Spinal cord (tissue), 10 donors: ENCODE data around the gene KLF4. TPM values are rescaled to one million over a fixed set of nuclear protein-coding genes. Genes with fewer than 3 reads are reported as not detected.
"Not testable (repeated sequence)": the region's sequence is repeated elsewhere in the genome, so short reads cannot be mapped to it uniquely, and the experiment has no call there.

Experiments used
- DNase-seq, 6 donors: peaks; one replicate each; pipeline versions ENCODE4 v3.0.0 to v3.0.0-alpha.2; 2013 to 2015; ENCODE audit warnings: low spot score in 6 of 6, low read depth in 4 of 6
- H3K27ac ChIP-seq: one replicate; pipeline ENCODE4 v1.5.1; 2013; ENCODE audit warnings: low read depth, low read length, control low read depth
- H3K27me3 ChIP-seq: one replicate; pipeline ENCODE4 v1.6.1; 2013; ENCODE audit warnings: low read length; ENCODE audit not compliant: control insufficient read depth, insufficient read depth
- H3K36me3 ChIP-seq: one replicate; pipeline ENCODE4 v1.6.1; 2013; ENCODE audit warnings: low read length; ENCODE audit not compliant: control insufficient read depth, insufficient read depth
- H3K4me1 ChIP-seq: one replicate; pipeline ENCODE4 v1.6.1; 2013; ENCODE audit warnings: low read length; ENCODE audit not compliant: control insufficient read depth, insufficient read depth
- H3K4me3 ChIP-seq: one replicate; pipeline ENCODE4 v1.5.1; 2013; ENCODE audit warnings: low read depth, low read length, control low read depth
- H3K9me3 ChIP-seq: one replicate; pipeline ENCODE4 v1.6.1; 2013; ENCODE audit warnings: low read length; ENCODE audit not compliant: control insufficient read depth, insufficient read depth
- WGBS: methylation state at CpG from one replicate; pipeline ENCODE4 v1.1.5; 2013; ENCODE audit warnings: missing lambda C conversion rate; ENCODE audit not compliant: insufficient coverage; 5-methylcytosine and 5-hydroxymethylcytosine counted together
- polyA plus RNA-seq, 2 donors: library from polyadenylated mRNA; unstranded; fragments of 120-200 nt; gene quantifications; one replicate each; pipeline ENCODE4 v1.2.1, GENCODE V29; 2013; ENCODE audit not compliant: insufficient read length in 2 of 2
- total RNA-seq, 2 donors: library from RNA; depleted of rRNA in 1 of 2; stranded (reverse); fragments of 120-200 nt in 1 of 2; fragments of >200 nt in 1 of 2; gene quantifications; one replicate each; pipeline versions ENCODE4 v1.2.3 to v1.2.4, GENCODE V29; 2013 to 2014
- donor health status: healthy.

KLF4 gene
- total and polyA plus RNA-seq, 4 donors = 13.5 to 42.9 (median 30.4) TPM

DNA sequence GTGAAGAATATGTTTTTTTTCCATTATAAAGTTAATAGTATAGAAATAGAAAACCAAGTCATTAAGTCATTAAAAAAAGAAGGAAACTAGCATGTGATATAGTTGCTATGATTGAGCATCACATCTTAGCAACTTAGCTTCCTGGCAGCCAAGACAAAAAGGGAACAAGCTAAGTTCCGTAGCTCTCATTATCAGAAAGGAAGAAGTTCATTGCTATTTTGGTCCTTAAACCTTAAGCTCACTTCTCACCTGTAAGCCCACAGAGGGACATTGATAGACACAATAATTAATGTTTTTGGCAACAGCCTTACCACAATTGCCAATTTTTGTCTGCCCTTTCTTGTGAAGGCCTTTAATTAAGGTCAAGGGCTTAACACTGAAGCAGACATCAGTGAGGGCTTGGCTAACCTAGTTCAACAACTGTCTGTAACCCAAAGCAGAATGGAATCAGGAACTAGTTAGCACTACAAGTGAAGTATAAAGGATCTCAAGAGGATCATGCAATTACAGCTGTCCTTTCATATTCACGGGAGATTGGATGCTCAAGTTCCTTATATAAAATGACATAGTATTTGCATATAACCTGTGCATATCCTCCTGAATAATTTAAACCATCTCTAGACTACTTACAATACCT lies 24.0 kb upstream of the KLF4 start:
- no peak for DNase-seq
- 100% methylated on average over 1 of the region's 2 CpGs for WGBS
- H3K4me3 ChIP-seq = no peak overlapping the region
- no peaks in the 10 kb centered on the region for H3K4me1 ChIP-seq
- no peak overlapping the region for H3K27ac ChIP-seq
- no peaks in the 10 kb centered on the region for H3K36me3 ChIP-seq
- no peaks in the 10 kb centered on the region for H3K9me3 ChIP-seq
- no peaks in the 10 kb centered on the region for H3K27me3 ChIP-seq

- WGBS = 67% methylated on average over 4 of the region's 7 CpGs
- H3K4me1 ChIP-seq = no peaks in the 10 kb centered on the region
- no peaks in the 10 kb centered on the region for H3K9me3 ChIP-seq
- no peak overlapping the region for H3K27ac ChIP-seq
- H3K27me3 ChIP-seq = no peaks in the 10 kb centered on the region
- H3K4me3 ChIP-seq = no peak overlapping the region
- H3K36me3 ChIP-seq = no peaks in the 10 kb centered on the region
- DNase-seq = peak in 1 of 6 donors; percentile 31
Measured at GRCh38 chr9:107504585-107505455, 15.3 kb upstream of the KLF4 start.

GRCh38 chr9:107502464-107502863 lies 12.9 kb upstream of the KLF4 start:
- no peak overlapping the region for H3K27ac ChIP-seq
- no peak for DNase-seq
- H3K4me1 ChIP-seq = no peaks in the 10 kb centered on the region
- H3K36me3 ChIP-seq = no peaks in the 10 kb centered on the region
- no peak overlapping the region for H3K4me3 ChIP-seq
- 100% methylated on average over 3 of the region's 3 CpGs for WGBS
- no peaks in the 10 kb centered on the region for H3K27me3 ChIP-seq
- no peaks in the 10 kb centered on the region for H3K9me3 ChIP-seq

- H3K27me3 ChIP-seq, H3K27ac ChIP-seq, H3K4me3 ChIP-seq, DNase-seq, H3K9me3 ChIP-seq, H3K4me1 ChIP-seq, H3K36me3 ChIP-seq: not testable (repeated sequence)
- 95% methylated on average over 13 of the region's 17 CpGs for WGBS
Measured at GRCh38 chr9:107500421-107501200, 11.0 kb upstream of the KLF4 start.

DNA sequence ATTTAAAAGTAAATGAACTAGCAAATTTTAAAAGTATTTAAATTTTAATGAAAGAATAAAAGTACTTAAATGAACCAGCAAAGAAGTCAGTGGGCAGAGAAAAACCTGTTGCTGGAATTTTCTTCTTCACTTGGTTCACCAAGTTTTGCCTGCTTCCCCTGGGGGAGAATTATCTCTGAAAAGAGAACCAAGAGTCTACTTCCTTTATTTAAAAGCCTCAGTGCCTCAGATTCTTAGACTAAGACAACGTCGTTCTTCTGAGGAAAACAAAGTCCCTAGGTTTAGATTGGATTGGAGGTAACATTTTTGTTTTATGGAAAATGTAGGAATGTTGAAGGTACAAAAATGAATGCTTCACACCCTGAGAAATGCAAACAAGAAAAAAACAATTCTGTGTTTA lies 7.4 kb upstream of the KLF4 start:
- no peaks in the 10 kb centered on the region for H3K36me3 ChIP-seq
- H3K4me3 ChIP-seq = no peak overlapping the region
- H3K4me1 ChIP-seq = no peaks in the 10 kb centered on the region
- H3K27ac ChIP-seq = no peak overlapping the region
- no CpG with 5 or more reads among the region's 2 CpGs for WGBS
- H3K27me3 ChIP-seq = no peaks in the 10 kb centered on the region
- no peak for DNase-seq
- H3K9me3 ChIP-seq = no peaks in the 10 kb centered on the region

DNA sequence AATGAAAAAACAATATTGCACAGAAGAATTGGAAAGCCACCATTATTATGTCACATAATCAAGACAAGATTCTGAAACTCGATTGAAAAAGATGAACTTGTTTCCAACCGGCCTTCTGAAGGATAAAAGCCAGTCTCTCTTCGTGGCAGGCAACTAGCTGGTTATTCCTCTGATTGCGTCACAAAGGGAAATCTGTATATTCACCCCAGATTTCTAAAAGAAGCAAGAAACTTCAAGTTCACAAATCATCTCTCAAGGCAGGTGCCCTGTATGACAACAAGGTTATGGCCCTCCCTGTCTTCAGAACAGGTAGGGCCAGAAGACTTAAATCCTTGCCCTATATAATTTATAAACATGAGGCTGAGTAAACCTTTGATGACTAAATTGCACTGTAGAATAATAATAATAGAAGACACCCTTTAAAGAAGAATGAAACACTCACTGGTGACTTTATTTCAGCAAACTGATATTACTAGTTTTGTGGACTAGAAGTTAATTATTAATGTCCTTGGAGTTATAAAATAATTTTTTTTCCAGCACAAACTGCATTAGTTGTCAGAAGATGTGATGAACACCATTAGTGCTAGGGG lies 2.9 kb upstream of the KLF4 start:
- Histone ChIP-seq H3K36me3 (no peaks in the 10 kb centered on the region), H3K4me1 (peaks cover 37% of the 10 kb centered on the region), H3K27ac (no peak overlapping the region), H3K27me3 (peaks cover 38% of the 10 kb centered on the region), H3K9me3 (no peaks in the 10 kb centered on the region), H3K4me3 (no peak overlapping the region)
- no peak for DNase-seq
- 80% methylated on average over 4 of the region's 4 CpGs for WGBS

DNA sequence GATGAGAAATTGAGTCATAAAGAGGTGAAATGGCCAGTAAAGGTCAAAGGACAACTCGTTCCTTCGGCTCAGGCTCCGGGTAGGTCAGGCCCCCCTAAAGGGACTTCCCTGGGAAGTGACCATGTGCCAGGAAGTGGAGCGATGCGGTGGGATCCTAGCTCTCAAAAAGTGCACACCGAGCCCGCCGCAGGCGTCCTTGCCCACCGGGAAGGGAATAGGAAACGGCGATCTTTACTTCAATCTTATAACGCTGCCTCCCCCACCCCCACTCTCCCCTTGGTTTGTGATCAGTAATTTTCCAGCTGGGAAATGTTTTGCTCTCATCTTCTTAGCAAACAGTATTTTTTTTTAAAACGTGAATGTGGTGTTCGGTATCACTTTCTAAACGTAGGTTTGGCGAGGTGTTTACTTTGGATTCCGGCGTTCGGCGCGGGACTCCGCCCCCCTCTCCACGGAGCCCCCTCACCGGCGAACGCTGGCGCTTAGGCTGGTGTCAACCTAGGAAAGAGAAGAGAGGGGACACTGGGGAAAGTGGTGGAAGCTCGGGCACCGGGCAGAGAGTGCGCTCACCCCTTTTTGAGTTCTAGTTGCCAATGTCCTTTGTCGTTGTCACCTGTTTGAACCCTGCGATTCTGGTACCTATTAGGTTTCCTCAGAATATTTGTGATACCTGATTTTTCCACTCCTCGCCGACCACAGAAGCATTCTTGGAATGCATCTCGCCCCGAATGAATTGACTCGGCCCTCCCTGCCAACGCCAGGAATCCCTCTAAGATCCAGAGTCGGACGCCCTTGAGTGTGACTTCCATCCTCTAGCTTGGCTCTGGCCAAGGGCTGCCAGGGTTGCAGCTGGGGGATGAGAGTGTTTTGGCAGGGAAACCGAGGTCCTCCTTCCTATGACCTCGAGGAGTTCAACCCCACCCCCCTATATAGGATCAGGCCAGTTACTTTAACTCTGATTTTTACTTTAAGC lies 1.8 kb upstream of the KLF4 start:
- 11% methylated on average over 22 of the region's 43 CpGs for WGBS

GRCh38 chr9:107490606-107490970 lies 1.0 kb upstream of the KLF4 start:
- peak overlapping the region; percentile 65 for H3K4me3 ChIP-seq

More for the DNA sequence above, 1.8 kb upstream of the KLF4 start:
- Histone ChIP-seq H3K9me3 (no peaks in the 10 kb centered on the region), H3K4me1 (peaks cover 47% of the 10 kb centered on the region), H3K27me3 (peaks cover 47% of the 10 kb centered on the region), H3K4me3 (peak overlapping the region; percentile 65), H3K27ac (peak overlapping the region; percentile 12), H3K36me3 (no peaks in the 10 kb centered on the region)
- peak in 2 of 6 donors; percentile 15 to 35 for DNase-seq

More at GRCh38 chr9:107490606-107490970, 1.0 kb upstream of the KLF4 start:
- peak overlapping the region; percentile 86 for H3K27ac ChIP-seq
- not testable (repeated sequence) for H3K9me3 ChIP-seq, DNase-seq, H3K36me3 ChIP-seq
- H3K27me3 ChIP-seq = peaks cover 47% of the 10 kb centered on the region
- H3K4me1 ChIP-seq = peaks cover 47% of the 10 kb centered on the region
- 5% methylated on average over 17 of the region's 23 CpGs for WGBS
